HG03025 (cell line): Measurements from ENCODE around the gene KCNG2.

ENCODE experiments used
- ATAC-seq: cut with Tn5 transposase; IDR thresholded peaks from one replicate; pipeline ENCODE4 v1.9.1; 2021; ENCODE audit warnings: mild to moderate bottlenecking, moderate library complexity; ENCODE audit not compliant: unreplicated experiment, low FRiP score

KCNG2 gene

GRCh38 chr18:79816092-79816491 is 18.4 kb downstream of the KCNG2 start:
- no peak for ATAC-seq

DNA sequence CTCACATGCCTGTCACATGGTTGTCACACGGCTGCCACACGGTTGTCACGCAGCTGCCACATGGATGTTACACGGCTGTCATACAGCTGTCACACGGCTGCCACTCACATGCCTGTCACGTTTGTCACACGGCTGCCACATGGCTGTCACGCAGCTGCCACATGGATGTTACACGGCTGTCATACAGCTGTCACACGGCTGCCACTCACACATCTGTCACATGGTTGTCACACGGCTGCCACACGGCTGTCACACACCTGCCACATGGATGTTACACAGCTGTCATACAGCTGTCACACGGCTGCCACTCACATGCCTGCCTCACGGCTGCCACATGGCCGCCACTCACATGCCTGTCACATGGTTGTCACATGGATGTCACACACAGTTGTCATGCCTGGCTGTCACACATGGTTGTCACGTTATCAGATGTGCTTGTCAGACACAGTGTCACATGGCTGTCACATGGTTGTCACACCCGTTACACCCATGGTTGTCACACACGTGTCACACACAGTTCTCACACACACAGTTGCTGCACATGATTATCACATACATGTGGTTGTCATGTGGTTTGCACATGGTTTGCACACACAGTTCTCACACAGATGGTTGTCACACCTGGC is 19.4 kb downstream of the KCNG2 start:
- no peak for ATAC-seq

DNA sequence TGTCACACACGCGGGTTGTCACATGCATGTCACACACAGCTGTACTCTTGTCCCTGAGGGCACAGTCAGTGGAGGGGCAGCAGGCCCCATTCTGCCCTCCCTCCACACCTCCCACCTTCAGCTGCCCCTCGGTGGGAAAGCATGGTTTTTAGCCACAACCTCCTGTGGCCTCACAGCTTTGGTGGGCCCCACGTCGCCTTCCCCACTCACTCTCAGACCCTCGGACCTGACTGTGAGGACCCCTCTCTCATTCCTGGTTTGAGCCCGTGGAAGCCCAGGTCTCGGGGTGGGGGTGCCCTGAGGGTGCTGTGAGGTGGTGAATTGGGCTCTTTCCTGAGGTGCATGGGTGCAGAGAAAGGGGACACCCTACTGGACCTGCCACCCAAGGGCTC is 19.9 kb downstream of the KCNG2 start:
- ATAC-seq, result no peak

DNA sequence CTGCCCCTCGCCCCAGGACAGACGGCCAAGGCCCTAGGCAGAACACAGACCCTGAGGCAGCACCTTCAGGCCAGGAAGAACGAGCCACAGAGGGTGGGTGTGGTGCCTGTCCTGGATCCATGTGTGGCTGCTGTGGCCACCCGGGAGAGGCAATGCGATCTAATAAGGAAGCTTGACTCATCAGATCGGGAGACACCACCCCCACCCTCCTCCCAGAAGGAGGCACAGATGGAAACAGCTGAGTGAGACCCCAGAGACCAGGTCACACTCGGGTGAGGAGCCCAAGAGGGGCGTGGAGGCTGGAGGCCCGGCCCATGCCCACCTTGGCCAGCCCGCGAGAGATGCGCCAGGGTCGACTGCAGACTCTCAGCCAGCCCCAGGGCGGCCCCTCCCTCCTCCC is 20.3 kb downstream of the KCNG2 start:
- ATAC-seq, result no peak

DNA sequence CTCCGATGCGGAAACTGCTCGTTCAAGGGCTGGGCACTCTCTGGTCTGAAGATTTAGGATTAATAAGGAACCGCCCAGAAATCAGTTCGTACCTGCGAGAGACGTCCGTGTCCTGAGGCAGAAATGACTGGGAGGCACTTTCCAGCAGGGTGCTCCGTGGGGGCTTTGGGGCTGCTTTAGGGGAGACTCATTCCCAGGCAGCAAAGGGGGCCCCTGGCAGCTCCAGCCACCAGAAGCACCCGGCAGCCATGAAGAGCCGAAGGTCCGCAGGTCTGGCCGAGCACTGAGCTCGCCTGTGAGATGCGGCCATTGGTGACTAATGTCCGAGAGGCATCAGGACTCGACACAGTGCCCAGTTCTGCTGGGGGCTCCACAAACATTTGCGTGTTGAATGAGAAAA is 20.9 kb downstream of the KCNG2 start:
- ATAC-seq, result no peak

GRCh38 chr18:79819064-79819967 is 21.6 kb downstream of the KCNG2 start:
- no peak for ATAC-seq

DNA sequence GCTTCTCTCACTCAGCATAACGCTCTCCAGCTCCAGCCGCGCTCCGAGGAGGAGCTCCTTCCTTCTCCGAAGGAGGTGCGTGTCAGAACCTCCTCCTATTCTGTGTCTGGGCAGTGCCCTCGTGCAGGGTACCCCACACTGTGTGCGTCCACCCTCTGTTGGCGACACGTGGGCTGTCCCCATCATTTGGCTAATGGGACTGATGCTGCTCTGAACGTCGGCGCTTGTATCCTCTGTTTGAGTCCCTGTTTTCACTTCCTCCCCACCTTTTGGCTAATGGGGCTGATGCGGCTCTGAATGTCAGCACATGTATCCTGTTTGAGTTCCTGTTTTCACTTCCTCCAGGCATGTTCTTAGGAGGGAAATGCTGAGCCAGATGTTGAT is 22.2 kb downstream of the KCNG2 start:
- ATAC-seq, result no peak

DNA sequence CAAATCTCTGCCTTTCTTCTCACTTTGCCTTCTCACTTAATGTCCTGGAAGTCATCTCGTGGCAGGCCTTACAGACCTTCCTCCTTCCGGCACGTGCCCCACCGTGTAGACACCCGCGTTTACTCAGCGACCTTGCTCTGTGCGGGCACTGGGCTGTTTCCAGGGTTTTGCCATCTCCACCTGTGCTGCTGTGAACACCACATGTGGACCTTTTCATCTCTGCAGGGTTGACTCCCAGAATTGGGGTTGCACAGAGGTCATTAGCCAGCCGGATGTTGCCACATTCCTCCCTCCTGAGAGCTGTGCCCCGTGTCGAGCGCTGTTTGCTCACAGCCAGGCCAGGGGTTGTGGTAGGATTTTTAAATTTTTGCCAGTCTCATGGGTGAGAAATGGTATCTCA is 25.4 kb downstream of the KCNG2 start:
- ATAC-seq, result no peak

DNA sequence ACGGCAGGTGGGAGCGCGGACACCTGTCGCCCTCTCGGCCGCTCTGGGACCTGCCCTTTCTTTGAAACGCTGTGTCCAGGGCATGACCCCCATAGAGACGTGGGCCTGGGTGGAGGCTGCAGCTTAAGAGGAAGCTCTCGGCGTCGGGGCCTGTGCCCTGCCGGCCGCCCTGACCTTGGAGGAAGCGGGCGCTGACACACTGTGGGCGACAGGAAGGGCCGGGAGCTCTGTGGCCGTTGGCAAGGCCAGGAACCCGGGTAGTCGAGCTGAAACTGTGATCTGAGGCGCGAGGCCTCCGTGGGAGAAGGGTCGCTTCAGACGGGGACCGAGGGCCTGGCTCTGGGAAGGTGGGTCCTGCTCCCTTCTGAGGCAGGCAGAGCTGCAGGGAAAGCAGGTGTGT is 28.2 kb downstream of the KCNG2 start:
- no peak for ATAC-seq

DNA sequence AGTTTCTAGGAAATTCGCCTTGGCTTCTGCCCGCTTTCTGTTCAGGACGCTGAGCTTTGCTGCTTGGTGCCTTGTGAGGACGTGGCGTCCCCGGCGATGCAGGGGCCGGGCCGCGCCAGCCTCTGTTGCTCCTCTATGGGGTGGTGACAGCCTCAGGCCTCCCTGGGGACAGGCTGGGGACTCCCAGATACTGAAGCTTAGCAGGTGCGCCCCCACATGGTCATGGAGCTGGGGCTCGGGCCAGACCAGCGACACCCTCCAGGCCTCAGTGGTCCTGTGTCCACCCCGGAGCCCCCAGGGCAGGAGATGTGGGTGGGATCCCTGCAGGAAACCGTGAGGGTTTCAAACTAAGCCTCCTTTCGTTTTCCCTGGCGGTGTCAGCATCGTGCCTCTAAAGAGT is 29.2 kb downstream of the KCNG2 start:
- ATAC-seq, result no peak

DNA sequence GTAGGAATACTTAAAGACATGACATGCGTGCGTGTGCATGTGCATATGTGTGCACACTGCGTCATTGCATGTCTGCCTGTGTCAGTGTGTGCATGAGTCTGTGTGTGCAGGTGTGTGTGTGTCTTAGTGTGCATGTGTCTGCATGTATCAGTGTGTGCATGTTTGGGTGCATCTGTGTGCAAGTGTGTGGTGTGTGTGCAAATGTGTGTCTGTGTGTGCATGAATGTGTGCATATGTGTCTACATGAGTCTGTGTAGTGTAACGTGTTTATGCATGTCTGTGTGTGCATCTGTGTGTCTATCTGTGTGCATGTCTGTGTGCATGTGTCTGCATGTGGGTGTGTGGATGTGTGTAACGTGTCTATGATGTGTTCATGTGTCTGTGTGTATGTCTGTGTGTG is 30.5 kb downstream of the KCNG2 start:
- ATAC-seq, result no peak

GRCh38 chr18:79829136-79829854 is 31.6 kb downstream of the KCNG2 start:
- no peak for ATAC-seq

- no peak for ATAC-seq
Measured at GRCh38 chr18:79832169-79832568, 34.4 kb downstream of the KCNG2 start.

DNA sequence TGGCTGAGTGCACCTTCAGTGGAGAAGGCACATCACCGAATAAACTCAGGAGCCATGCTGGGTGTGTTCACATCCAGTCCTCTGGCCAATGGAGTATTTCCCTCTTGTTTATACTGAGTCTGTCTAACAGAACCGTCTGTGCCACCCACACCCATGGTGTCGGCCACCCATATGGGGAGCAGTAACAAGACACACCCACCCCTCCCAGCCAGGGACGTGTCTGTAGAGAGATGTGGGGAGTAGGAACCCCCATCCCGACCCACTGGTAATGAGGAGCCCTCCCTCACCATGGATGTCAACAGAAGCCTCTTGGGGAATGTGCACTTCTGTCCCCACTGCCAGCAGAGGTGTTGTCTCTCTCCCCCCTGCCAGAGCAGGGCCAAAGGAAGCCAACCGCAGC is 37.1 kb downstream of the KCNG2 start:
- no peak for ATAC-seq

GRCh38 chr18:79841936-79842335 is 44.2 kb downstream of the KCNG2 start:
- no peak for ATAC-seq

DNA sequence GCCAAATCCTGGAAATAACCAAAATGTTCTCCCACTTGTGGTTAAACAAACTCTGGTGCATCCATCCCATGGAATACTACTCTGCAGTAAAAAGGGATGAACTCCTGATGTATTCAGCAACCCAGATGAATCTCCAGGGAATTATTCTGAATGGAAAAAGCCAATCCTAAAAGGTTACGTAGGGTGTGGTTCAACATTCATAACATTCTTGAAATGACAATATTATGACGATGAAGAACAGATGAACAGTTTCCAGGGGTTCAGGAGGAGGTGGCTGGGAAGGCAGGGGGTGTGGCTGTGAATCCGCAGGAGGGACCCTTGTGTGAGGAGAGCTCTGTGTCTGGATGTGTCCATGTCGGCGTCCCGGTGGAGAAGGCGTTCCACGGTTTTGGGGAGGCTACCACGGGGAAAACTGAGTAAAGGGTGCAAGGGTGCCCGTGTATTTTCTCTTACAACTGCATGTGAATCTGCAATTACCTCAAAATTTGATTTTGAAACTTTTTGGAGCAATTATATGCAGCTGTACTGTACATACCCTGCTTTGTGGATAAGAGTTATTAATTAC is 47.3 kb downstream of the KCNG2 start:
- no peak for ATAC-seq

GRCh38 chr18:79846936-79847557 is 49.3 kb downstream of the KCNG2 start:
- ATAC-seq, result no peak

GRCh38 chr18:79847606-79848293 is 50.0 kb downstream of the KCNG2 start:
- ATAC-seq, result no peak

DNA sequence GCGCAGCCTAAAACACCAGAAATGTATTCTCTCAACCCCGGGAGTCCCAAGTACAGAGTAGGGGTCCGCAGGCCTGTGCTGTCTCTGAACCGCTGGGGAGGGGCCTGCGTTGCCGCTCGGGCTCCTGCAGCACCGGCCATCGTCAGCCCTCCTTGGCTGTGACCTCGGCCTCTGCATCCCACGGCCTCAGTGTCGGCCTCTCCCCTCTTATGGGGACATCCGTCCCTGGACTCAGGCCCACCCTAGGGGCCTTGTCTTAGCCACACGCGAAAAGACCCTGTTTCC is 50.5 kb downstream of the KCNG2 start:
- no peak for ATAC-seq

DNA sequence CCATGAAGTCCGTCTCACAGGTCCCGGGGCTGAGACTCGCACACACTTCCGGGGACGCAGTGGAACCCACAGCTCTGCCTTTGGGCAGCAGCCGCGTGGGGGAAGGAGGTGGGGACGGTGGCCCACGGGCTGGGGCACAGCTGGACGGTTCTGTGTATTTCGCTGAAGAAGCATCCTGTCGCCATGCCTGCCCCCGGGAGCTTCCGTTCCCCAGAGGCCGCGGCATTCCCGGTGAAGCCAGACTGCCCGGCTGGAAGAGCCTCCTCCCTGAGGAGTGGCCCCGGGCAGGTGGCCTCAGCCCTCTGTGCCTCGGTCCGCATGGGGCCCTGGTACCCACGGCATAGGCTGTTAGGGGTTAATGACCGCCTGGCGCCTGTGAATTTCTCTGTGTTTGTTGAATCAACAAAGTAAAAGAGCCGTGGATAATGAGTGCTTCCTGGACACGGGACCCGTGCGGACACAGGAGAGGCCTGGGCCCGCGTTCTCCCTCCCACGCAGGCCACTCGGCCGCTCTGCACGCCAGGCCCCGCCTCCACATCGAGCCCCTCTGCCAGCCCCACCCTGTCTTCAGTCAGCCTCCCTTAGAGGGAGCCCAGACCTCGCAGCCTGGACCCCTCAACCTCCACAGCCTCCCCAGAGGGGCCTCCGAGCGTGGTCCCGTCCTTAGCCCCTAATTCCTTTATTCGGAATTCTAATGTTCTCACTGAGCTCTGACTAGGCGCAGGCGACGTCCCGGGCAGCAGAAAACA is 51.0 kb downstream of the KCNG2 start:
- ATAC-seq, result no peak
